ENCODE data around the gene ABCD2. TPM values are rescaled to one million over a fixed set of nuclear protein-coding genes. Genes with fewer than 3 reads are reported as not detected.

ABCD2 gene
- total RNA-seq, 1 experiment from 2014 or later: not detected

- no peaks in the 10 kb centered on the region for H3K9me3 ChIP-seq (ENCODE audit: control insufficient read depth in 1 of 2, insufficient read depth in 1 of 2, low read depth in 1 of 2, low read length in 2 of 2)
- CTCF ChIA-PET: no interaction called here
- BruUV-seq (replicated peaks): no TSS peak
- POLR2A ChIA-PET: no interaction called here
- H2AFZ ChIP-seq (ENCODE audit: low read depth, low read length, poor library complexity, severe bottlenecking): no peak overlapping the region
- DNase-seq (ENCODE audit: low read depth, low spot score) (no peak), ATAC-seq (no peak)
- H3K79me2 ChIP-seq (ENCODE audit: insufficient read depth, low read length): no peaks in the 10 kb centered on the region
- no peaks in the 10 kb centered on the region for H4K20me1 ChIP-seq (ENCODE audit: insufficient read depth)
- no peak overlapping the region for H3K9ac ChIP-seq (ENCODE audit: low read length)
- H3K4me1 ChIP-seq (ENCODE audit: control insufficient read depth in 1 of 2, insufficient read depth in 2 of 2, low read length in 2 of 2): peaks cover 2 to 13% of the 10 kb centered on the region in 2 experiments; a peak in 2 of 4 replicates
- no peaks in the 10 kb centered on the region for H3K27me3 ChIP-seq (ENCODE audit: insufficient read depth, low read length)
- H3K36me3 ChIP-seq (ENCODE audit: control insufficient read depth in 1 of 2, insufficient read depth in 2 of 2, low read length in 2 of 2): no peaks in the 10 kb centered on the region
- RAD21 ChIA-PET (ENCODE audit: low non-redundant PET in 1 of 2, low total read pairs in 2 of 2, uncharacterized antibody in 2 of 2, unreplicated experiment in 2 of 2): interaction anchor here in 1 of 2 experiments (0.6 kb wide), 1 partner anchor 329 kb away, joined by 3 read pairs; no protein-coding TSS in a partner anchor
- no peak overlapping the region for H3K4me3 ChIP-seq (replicated peaks in 1 of 2; ENCODE audit: low read depth in 1 of 2, low read length in 2 of 2)
- no peak overlapping the region for H3K27ac ChIP-seq (ENCODE audit: low read depth, low read length)
- no peak overlapping the region for H3K4me2 ChIP-seq (ENCODE audit: low read length)
- no peaks in the 10 kb centered on the region for H3K9me2 ChIP-seq (ENCODE audit: insufficient read depth)
- intact Hi-C loops (cut with micrococcal nuclease): no loop called here
- TF ChIP-seq POLR2AphosphoS5 (IDR thresholded peaks at IDR 0.05; ENCODE audit: low read depth, low read length): no peak
- TF ChIP-seq CTCF (IDR thresholded peaks at IDR 0.05 in 2 of 3, conservative IDR thresholded peaks at IDR 0.05 in 1 of 3; ENCODE audit: borderline replicate concordance in 1 of 3, insufficient read depth in 1 of 3, low read depth in 2 of 3, low read length in 2 of 3): no peak
- TF ChIP-seq SP1 (IDR thresholded peaks at IDR 0.05; ENCODE audit: low read depth): no peak
- no peak for TF ChIP-seq YY1 (IDR thresholded peaks at IDR 0.05; ENCODE audit: extremely low read depth, insufficient replicate concordance, low read depth, low read length)
- TF ChIP-seq FOSL1 (IDR thresholded peaks at IDR 0.05; ENCODE audit: low read depth): no peak
- TF ChIP-seq ZFX (IDR thresholded peaks at IDR 0.05): no peak
- TF ChIP-seq ATF3 (IDR thresholded peaks at IDR 0.05): no peak
- no peak for TF ChIP-seq ELF1 (IDR thresholded peaks at IDR 0.05; ENCODE audit: borderline replicate concordance, low read depth)
These were observed 2.1 kb upstream of the ABCD2 start for GRCh38 chr12:39621670-39622069.
